HEK293 (cell line): Measurements from ENCODE around the gene ELAVL1.

Experiments
- CTCF ChIA-PET: fragments of 350-600 bp; formaldehyde crosslinking; extraction: SDS; loops from one replicate; lab custom pipeline; 2021; ENCODE audit warnings: antibody characterized with exemption; lab: Yijun Ruan, JAX
- POLR2A ChIA-PET: fragments of 300-600 bp; formaldehyde crosslinking; extraction: SDS; loops from one replicate; lab custom pipeline; 2020; ENCODE audit warnings: antibody characterized with exemption, inconsistent platforms; lab: Yijun Ruan, JAX
- H3K27ac ChIP-seq: fragments of 200-500 bp; sonication (Bioruptor generic); 2 replicates; pipeline ENCODE4 v1.5.1; 2014; ENCODE audit warnings: low read depth, low read length, control low read depth, inconsistent platforms; ENCODE audit errors: extremely low read depth
- H3K36me3 ChIP-seq, 2 experiments: fragments of 200-500 bp in 1 of 2; sonication (Bioruptor generic) in 1 of 2; 1 replicate in 1 of 2; 2 replicates in 1 of 2; pipeline ENCODE4 v1.5.1; 2014 to 2017; ENCODE audit warnings: inconsistent platforms in 2 of 2, low read length in 2 of 2; ENCODE audit not compliant: control insufficient read depth in 2 of 2, insufficient read depth in 1 of 2
- H3K4me1 ChIP-seq: fragments of 200-500 bp; sonication (Bioruptor generic); 2 replicates; pipeline ENCODE4 v1.5.1; 2014; ENCODE audit warnings: mild to moderate bottlenecking, low read length, inconsistent platforms; ENCODE audit not compliant: control insufficient read depth, insufficient read depth
- H3K4me3 ChIP-seq: 2 replicates; pipeline ENCODE4 v1.5.1; 2011; ENCODE audit warnings: low read depth, mild to moderate bottlenecking, control low read depth, low read length, moderate library complexity
- H3K9me3 ChIP-seq: fragments of 200-500 bp; sonication (Bioruptor generic); 2 replicates; pipeline ENCODE4 v1.5.1; 2014; ENCODE audit warnings: low read depth, low read length, inconsistent platforms; ENCODE audit not compliant: control insufficient read depth, insufficient read depth
- FEZF1 ChIP-seq: fragments of 450-650 bp; formaldehyde crosslinking; IDR thresholded peaks from 2 replicates; pipeline ENCODE4 v1.5.1; 2016; ENCODE audit warnings: missing biosample characterization, missing genetic modification characterization
- GLIS1 ChIP-seq: fragments of 450-650 bp; formaldehyde crosslinking; IDR thresholded peaks from 2 replicates; pipeline ENCODE4 v1.5.1; 2016; ENCODE audit warnings: missing biosample characterization, missing genetic modification characterization
- GLIS2 ChIP-seq: fragments of 450-650 bp; formaldehyde crosslinking; IDR thresholded peaks from 2 replicates; pipeline ENCODE4 v1.5.1; 2016; ENCODE audit warnings: missing biosample characterization, missing genetic modification characterization
- KLF10 ChIP-seq: fragments of 450-650 bp; IDR thresholded peaks from 2 replicates; pipeline ENCODE4 v1.5.1; 2018; ENCODE audit warnings: missing biosample characterization, mild to moderate bottlenecking, missing genetic modification characterization
- KLF17 ChIP-seq: fragments of 450-650 bp; formaldehyde crosslinking; IDR thresholded peaks from 2 replicates; pipeline ENCODE4 v1.5.1; 2016; ENCODE audit warnings: missing biosample characterization, missing genetic modification characterization
- OVOL3 ChIP-seq: fragments of 450-650 bp; formaldehyde crosslinking; IDR thresholded peaks from 2 replicates; pipeline ENCODE4 v1.5.1; 2016; ENCODE audit warnings: missing biosample characterization, missing genetic modification characterization
- RBAK ChIP-seq: fragments of 450-650 bp; formaldehyde crosslinking; IDR thresholded peaks from 2 replicates; pipeline ENCODE4 v1.5.1; 2016; ENCODE audit warnings: missing biosample characterization, missing genetic modification characterization
- SCRT2 ChIP-seq: fragments of 450-650 bp; formaldehyde crosslinking; IDR thresholded peaks from 2 replicates; pipeline ENCODE4 v1.5.1; 2016; ENCODE audit warnings: missing biosample characterization, missing genetic modification characterization
- ZBTB44 ChIP-seq: fragments of 450-650 bp; IDR thresholded peaks from 2 replicates; pipeline ENCODE4 v1.5.1; 2018; ENCODE audit warnings: missing biosample characterization, mild to moderate bottlenecking, missing genetic modification characterization
- ZBTB6 ChIP-seq: fragments of 450-650 bp; formaldehyde crosslinking; IDR thresholded peaks from 2 replicates; pipeline ENCODE4 v1.5.1; 2017; ENCODE audit warnings: missing biosample characterization, missing genetic modification characterization
- ZFP37 ChIP-seq: fragments of 450-650 bp; formaldehyde crosslinking; IDR thresholded peaks from 2 replicates; pipeline ENCODE4 v1.5.1; 2016; ENCODE audit warnings: missing biosample characterization, missing genetic modification characterization
- ZIC2 ChIP-seq: fragments of 450-650 bp; formaldehyde crosslinking; IDR thresholded peaks from 2 replicates; pipeline ENCODE4 v1.5.1; 2016; ENCODE audit warnings: missing biosample characterization, missing genetic modification characterization
- ZNF138 ChIP-seq: fragments of 450-650 bp; formaldehyde crosslinking; IDR thresholded peaks from 2 replicates; pipeline ENCODE4 v1.5.1; 2016; ENCODE audit warnings: missing biosample characterization, missing genetic modification characterization, borderline replicate concordance
- ZNF274 ChIP-seq, 2 experiments: fragments of 200-500 bp in 1 of 2; fragments of 450-650 bp in 1 of 2; sonication (Bioruptor generic) in 1 of 2; formaldehyde crosslinking in 1 of 2; IDR thresholded peaks; 2 replicates each; pipeline versions ENCODE4 v1.5.1 to v1.6.1; 2014 to 2016; ENCODE audit warnings: borderline replicate concordance in 1 of 2, inconsistent platforms in 1 of 2, low read length in 1 of 2, missing biosample characterization in 1 of 2, missing genetic modification characterization in 1 of 2
- ZNF423 ChIP-seq: fragments of 450-650 bp; formaldehyde crosslinking; IDR thresholded peaks from 2 replicates; pipeline ENCODE4 v1.5.1; 2016; ENCODE audit warnings: missing biosample characterization, missing genetic modification characterization
- ZNF585B ChIP-seq: fragments of 450-650 bp; formaldehyde crosslinking; IDR thresholded peaks from 2 replicates; pipeline ENCODE4 v1.5.1; 2016; ENCODE audit warnings: missing biosample characterization, missing genetic modification characterization
- ZNF624 ChIP-seq: fragments of 450-650 bp; formaldehyde crosslinking; IDR thresholded peaks from 2 replicates; pipeline ENCODE4 v1.5.1; 2017; ENCODE audit warnings: missing biosample characterization, missing genetic modification characterization
- ZNF626 ChIP-seq: fragments of 450-650 bp; sonication (Bioruptor Pico); formaldehyde crosslinking; IDR thresholded peaks from 2 replicates; pipeline ENCODE4 v1.5.1; 2018; ENCODE audit warnings: missing biosample characterization, missing genetic modification characterization, inconsistent platforms
- ZNF670 ChIP-seq: fragments of 450-650 bp; formaldehyde crosslinking; IDR thresholded peaks from 2 replicates; pipeline ENCODE4 v1.5.1; 2016; ENCODE audit warnings: missing biosample characterization, missing genetic modification characterization, low read depth
- ZNF837 ChIP-seq: fragments of 450-650 bp; formaldehyde crosslinking; IDR thresholded peaks from 2 replicates; pipeline ENCODE4 v1.5.1; 2016; ENCODE audit warnings: missing biosample characterization, missing genetic modification characterization
- ZSCAN23 ChIP-seq: fragments of 450-650 bp; formaldehyde crosslinking; IDR thresholded peaks from 2 replicates; pipeline ENCODE4 v1.5.1; 2016; ENCODE audit warnings: missing biosample characterization, missing genetic modification characterization

Gene ELAVL1

GRCh38 chr19:7908742-7909461 lies 96.5 kb downstream of the ELAVL1 start:
- peaks cover 5% of the 10 kb centered on the region; the same call in 1 of the 2 replicates for H3K4me1 ChIP-seq
- H3K27ac ChIP-seq: no peak overlapping the region
- peaks cover 0 to 45% of the 10 kb centered on the region in 2 experiments; a peak in 2 of 3 replicates for H3K36me3 ChIP-seq
- TF ChIP-seq KLF10 (tag by site-specific recombination): no peak
- TF ChIP-seq ZSCAN23 (tag by site-specific recombination): no peak
- TF ChIP-seq ZBTB44 (tag by site-specific recombination): no peak
- peak; percentile 83 for TF ChIP-seq GLIS1 (tag by site-specific recombination)
- TF ChIP-seq ZNF624 (tag by site-specific recombination): no peak
- TF ChIP-seq ZBTB6 (tag by site-specific recombination): no peak
- no peak for TF ChIP-seq OVOL3
- TF ChIP-seq GLIS2 (tag by site-specific recombination): peak; percentile 54
- TF ChIP-seq ZIC2: peak; percentile 58; the same call in 1 of the 2 replicates
- TF ChIP-seq ZNF670 (tag by site-specific recombination): no peak
- no peak for TF ChIP-seq RBAK
- no peak for TF ChIP-seq ZNF138 (tag by site-specific recombination)
- no peak for TF ChIP-seq ZNF837 (tag by site-specific recombination)
- no peak for TF ChIP-seq ZFP37 (tag by site-specific recombination)
- no peak for TF ChIP-seq FEZF1
- peak; percentile 39; the same call in 1 of the 2 replicates for TF ChIP-seq ZNF423 (tag by site-specific recombination)
- TF ChIP-seq ZNF585B: no peak
- TF ChIP-seq KLF17 (tag by site-specific recombination): no peak
- TF ChIP-seq ZNF274 (IDR thresholded peaks at IDR 0.05; ENCODE audit: low read length): no peak
- TF ChIP-seq ZNF274 (tag by site-specific recombination; IDR thresholded peaks at IDR 0.05; ENCODE audit: borderline replicate concordance): no peak
- no peak for TF ChIP-seq ZNF626 (tag by site-specific recombination)
- no peak for TF ChIP-seq SCRT2
- no peak overlapping the region for H3K4me3 ChIP-seq
- H3K9me3 ChIP-seq: no peaks in the 10 kb centered on the region
- ChIA-PET POLR2A (interaction anchor here (0.6 to 2.7 kb wide), 3 partner anchors 9 to 17 kb away, joined by 3 to 16 read pairs (median 9); partner anchors contain the start of gene SNAPC2), CTCF (interaction anchor here (0.6 to 1.7 kb wide), 5 partner anchors 9 to 731 kb away, joined by 3 to 6 read pairs (median 3); no protein-coding TSS in a partner anchor)
